Activated CD4-positive, alpha-beta T cell treated with anti-CD3 and anti-CD28 coated beads, Interleukin-10, Interleukin-2, amounts not matched to agents 100 ng/mL and 50 ng/mL, durations not matched to agents 16 hours and 8 hours (primary cell): ENCODE results near the gene BMAL2.

Experiments used
- DNase-seq: peaks from one replicate; pipeline ENCODE4 v3.0.0-alpha.2; 2020

The BMAL2 gene

GRCh38 chr12:27332714-27333402 lies at the start of gene BMAL2:
BMAL2 (plus strand) TSS chr12:27332836; CDS start chr12:27333073, 237 bp downstream.
- peak; percentile 72 for DNase-seq

GRCh38 chr12:27284021-27284420 lies 48.6 kb upstream of the BMAL2 start:
- no peak for DNase-seq

- DNase-seq: no peak
Measured at GRCh38 chr12:27284751-27285150, 47.9 kb upstream of the BMAL2 start.

- DNase-seq: no peak
Measured at GRCh38 chr12:27285403-27285802, 47.2 kb upstream of the BMAL2 start.

- no peak for DNase-seq
Measured at GRCh38 chr12:27289414-27289813, 43.2 kb upstream of the BMAL2 start.

- no peak for DNase-seq
Measured at GRCh38 chr12:27290501-27291168, 42.0 kb upstream of the BMAL2 start.

GRCh38 chr12:27291862-27292261 lies 40.8 kb upstream of the BMAL2 start:
- no peak for DNase-seq

GRCh38 chr12:27292718-27293117 lies 39.9 kb upstream of the BMAL2 start:
- no peak for DNase-seq

- no peak for DNase-seq
Measured at GRCh38 chr12:27293463-27293862, 39.2 kb upstream of the BMAL2 start.

- no peak for DNase-seq
Measured at GRCh38 chr12:27296674-27297073, 36.0 kb upstream of the BMAL2 start.

- DNase-seq: peak; percentile 9
Measured at GRCh38 chr12:27297566-27297965, 35.1 kb upstream of the BMAL2 start.

- DNase-seq: no peak
Measured at GRCh38 chr12:27299102-27299501, 33.5 kb upstream of the BMAL2 start.

GRCh38 chr12:27300226-27300625 lies 32.4 kb upstream of the BMAL2 start:
- no peak for DNase-seq

GRCh38 chr12:27303139-27304111 lies 29.2 kb upstream of the BMAL2 start:
- no peak for DNase-seq

- no peak for DNase-seq
Measured at GRCh38 chr12:27304856-27305255, 27.8 kb upstream of the BMAL2 start.

- peak; percentile 36 for DNase-seq
Measured at GRCh38 chr12:27305673-27306456, 26.8 kb upstream of the BMAL2 start.

- DNase-seq: no peak
Measured at GRCh38 chr12:27309293-27309994, 23.2 kb upstream of the BMAL2 start.

GRCh38 chr12:27309995-27310315 lies 22.7 kb upstream of the BMAL2 start:
- no peak for DNase-seq

GRCh38 chr12:27316947-27317346 lies 15.7 kb upstream of the BMAL2 start:
- no peak for DNase-seq

- no peak for DNase-seq
Measured at GRCh38 chr12:27319409-27319808, 13.2 kb upstream of the BMAL2 start.

GRCh38 chr12:27319848-27320247 lies 12.8 kb upstream of the BMAL2 start:
- no peak for DNase-seq

- DNase-seq: no peak
Measured at GRCh38 chr12:27324530-27324929, 8.1 kb upstream of the BMAL2 start.
